NCI-H187 treated with DMSO at 0.1 percent for 48 hours (cell line): ENCODE results near the gene MBNL1.
A peak's percentile ranks its signal among the peaks of the same experiment; 100 is the strongest.
"Not testable (repeated sequence)": the region's sequence is repeated elsewhere in the genome, so short reads cannot be mapped to it uniquely, and the experiment has no call there.

Experiments used
- DNase-seq: peaks from one replicate; lab custom pipeline; 2025; lab: John Stamatoyannopoulos, UW

The MBNL1 gene

GRCh38 chr3:152404976-152405375 is 136.2 kb downstream of the MBNL1 start:
- DNase-seq: no peak

- DNase-seq: peak; percentile 82
Measured at GRCh38 chr3:152405915-152406802, 137.4 kb downstream of the MBNL1 start.

- DNase-seq: no peak
Measured at GRCh38 chr3:152413240-152413639, 144.5 kb downstream of the MBNL1 start.

GRCh38 chr3:152416808-152417580 is 148.3 kb downstream of the MBNL1 start:
- no peak for DNase-seq

GRCh38 chr3:152419748-152420147 is 151.0 kb downstream of the MBNL1 start:
- no peak for DNase-seq

GRCh38 chr3:152421162-152421561 is 152.4 kb downstream of the MBNL1 start:
- DNase-seq: no peak

GRCh38 chr3:152426393-152426792 is 157.7 kb downstream of the MBNL1 start:
- DNase-seq: no peak

- DNase-seq: peak; percentile 14
Measured at GRCh38 chr3:152428577-152428976, 159.8 kb downstream of the MBNL1 start.

- no peak for DNase-seq
Measured at GRCh38 chr3:152430223-152431002, 161.7 kb downstream of the MBNL1 start.

GRCh38 chr3:152434142-152434541 is 165.4 kb downstream of the MBNL1 start:
- no peak for DNase-seq

- DNase-seq: not testable (repeated sequence)
Measured at GRCh38 chr3:152435210-152435609, 166.5 kb downstream of the MBNL1 start.

GRCh38 chr3:152436707-152437590 is 168.2 kb downstream of the MBNL1 start:
- DNase-seq: no peak

GRCh38 chr3:152438181-152438580 is 169.5 kb downstream of the MBNL1 start:
- DNase-seq: no peak

GRCh38 chr3:152438706-152439105 is 170.0 kb downstream of the MBNL1 start:
- no peak for DNase-seq

GRCh38 chr3:152440243-152440642 is 171.5 kb downstream of the MBNL1 start:
- DNase-seq: not testable (repeated sequence)

GRCh38 chr3:152443212-152444023 is 174.7 kb downstream of the MBNL1 start:
- DNase-seq: no peak

GRCh38 chr3:152444029-152444641 is 175.4 kb downstream of the MBNL1 start:
- no peak for DNase-seq

GRCh38 chr3:152445212-152445611 is 176.5 kb downstream of the MBNL1 start:
- DNase-seq: no peak

- DNase-seq: no peak
Measured at GRCh38 chr3:152446495-152446894, 177.8 kb downstream of the MBNL1 start.

GRCh38 chr3:152447511-152447910 is 178.8 kb downstream of the MBNL1 start:
- DNase-seq: no peak
